ENCODE data around the gene LRRC8C. TPM values are rescaled to one million over a fixed set of nuclear protein-coding genes. Genes with fewer than 3 reads are reported as not detected.

LRRC8C gene
- total RNA-seq, 4 donors from 2014 or later, result 4.4 to 11.0 (median 8.2) TPM

GRCh38 chr1:89763649-89763986, 130.7 kb downstream of the LRRC8C start:
- Histone ChIP-seq H3K4me1 (peaks cover 0 to 10% of the 10 kb centered on the region in 2 donors), H3K9me3 (no peaks in the 10 kb centered on the region), H3K4me3 (replicated peaks in 1 of 3) (peak overlapping the region in 2 of 3 donors; percentile 13 to 70), H3K27ac (peak overlapping the region in 2 of 3 donors; percentile 17 to 75), H3K36me3 (no peaks in the 10 kb centered on the region), H3K27me3 (no peaks in the 10 kb centered on the region)
- DNase-seq, result no peak
- intact Hi-C loops (cut with DNase I), result loop anchor here (5.0 to 10.0 kb wide), 2 partner anchors 131 to 279 kb away; partner anchors contain the start of gene LRRC8C
- 51 to 57% methylated on average over 5 of the region's 5 CpGs for WGBS, 2 donors
- TF ChIP-seq POLR2A (IDR thresholded peaks at IDR 0.05), result no peak
- TF ChIP-seq CTCF (IDR thresholded peaks at IDR 0.05), result no peak

- intact Hi-C loops (cut with DNase I), result loop anchor here (10.0 kb wide), 1 partner anchor 281 kb away; no protein-coding TSS in a partner anchor
- Histone ChIP-seq H3K36me3 (no peaks in the 10 kb centered on the region), H3K9me3 (no peaks in the 10 kb centered on the region), H3K27me3 (no peaks in the 10 kb centered on the region), H3K27ac (no peak overlapping the region), H3K4me3 (replicated peaks in 1 of 3) (no peak overlapping the region), H3K4me1 (peaks cover 0 to 10% of the 10 kb centered on the region in 2 donors)
- no peak for DNase-seq
- TF ChIP-seq CTCF (IDR thresholded peaks at IDR 0.05), result no peak
- no peak for TF ChIP-seq POLR2A (IDR thresholded peaks at IDR 0.05)
- WGBS, 2 donors, result 88 to 94% methylated on average over 1 of the region's 1 CpG
Observed at GRCh38 chr1:89765774-89766173, 132.9 kb downstream of the LRRC8C start.

GRCh38 chr1:89767618-89768017, 134.7 kb downstream of the LRRC8C start:
- Histone ChIP-seq H3K27ac (no peak overlapping the region), H3K27me3 (no peaks in the 10 kb centered on the region), H3K4me3 (replicated peaks in 1 of 3) (no peak overlapping the region), H3K36me3 (no peaks in the 10 kb centered on the region), H3K9me3 (no peaks in the 10 kb centered on the region), H3K4me1 (peaks cover 0 to 8% of the 10 kb centered on the region in 2 donors)
- WGBS, 2 donors, result 94 to 95% methylated on average over 1 of the region's 1 CpG
- no peak for DNase-seq
- TF ChIP-seq POLR2A (IDR thresholded peaks at IDR 0.05), result no peak
- TF ChIP-seq CTCF (IDR thresholded peaks at IDR 0.05), result no peak
- intact Hi-C loops (cut with DNase I), result loop anchor here (10.0 kb wide), 1 partner anchor 283 kb away; no protein-coding TSS in a partner anchor

Small RNA genes lying within 50 kb of the gene (small RNA-seq; reads per million reads assigned to genes)
- not detected for gene AC093423.1

Other genes starting within 250 kb of the LRRC8C start
- 10 to 100 TPM; 11.5 to 27.8 (median 24.4) TPM for gene LRRC8B, start 108.3 kb upstream of the LRRC8C start, total RNA-seq
- gene LRRC8D, start 187.9 kb downstream of the LRRC8C start, total RNA-seq, result 10 to 100 TPM; 21.1 to 46.7 (median 35.3) TPM

All from thyroid gland (tissue), 4 donors.